Renal pelvis (tissue), 4 donors: Measurements from ENCODE around the gene ZNF516. TPM values are rescaled to one million over a fixed set of nuclear protein-coding genes. Genes with fewer than 3 reads are reported as not detected.

Experiments used
- DNase-seq: peaks from one replicate; pipeline ENCODE4 v3.0.0-alpha.2; 2013
- polyA plus RNA-seq, 3 donors: library from polyadenylated mRNA; unstranded; fragments of 120-200 nt; gene quantifications; one replicate each; pipeline ENCODE4 v1.2.1, GENCODE V29; 2013; ENCODE audit not compliant: insufficient read length in 3 of 3

Gene ZNF516
- polyA plus RNA-seq, 3 donors, result 41.2 to 58.4 (median 42.6) TPM

DNA sequence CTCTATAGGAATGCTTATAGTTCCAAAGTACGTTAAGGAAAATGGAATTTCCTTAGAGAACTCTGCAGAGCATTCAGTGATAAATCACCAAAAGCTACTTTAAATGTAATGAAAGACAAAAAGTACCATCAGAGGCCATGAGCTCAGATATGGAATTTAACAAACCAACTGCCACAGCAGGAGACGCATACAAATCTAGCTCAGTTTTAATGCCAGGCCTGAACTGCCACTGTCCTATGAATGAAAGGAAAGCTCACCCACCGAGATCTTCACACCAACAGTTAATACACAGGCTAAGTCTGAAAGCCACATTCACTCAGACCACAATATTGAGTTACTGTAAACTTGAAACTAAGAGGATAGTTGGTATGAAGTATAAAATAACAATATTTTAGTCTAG, 126.8 kb downstream of the ZNF516 start:
- no peak for DNase-seq

DNA sequence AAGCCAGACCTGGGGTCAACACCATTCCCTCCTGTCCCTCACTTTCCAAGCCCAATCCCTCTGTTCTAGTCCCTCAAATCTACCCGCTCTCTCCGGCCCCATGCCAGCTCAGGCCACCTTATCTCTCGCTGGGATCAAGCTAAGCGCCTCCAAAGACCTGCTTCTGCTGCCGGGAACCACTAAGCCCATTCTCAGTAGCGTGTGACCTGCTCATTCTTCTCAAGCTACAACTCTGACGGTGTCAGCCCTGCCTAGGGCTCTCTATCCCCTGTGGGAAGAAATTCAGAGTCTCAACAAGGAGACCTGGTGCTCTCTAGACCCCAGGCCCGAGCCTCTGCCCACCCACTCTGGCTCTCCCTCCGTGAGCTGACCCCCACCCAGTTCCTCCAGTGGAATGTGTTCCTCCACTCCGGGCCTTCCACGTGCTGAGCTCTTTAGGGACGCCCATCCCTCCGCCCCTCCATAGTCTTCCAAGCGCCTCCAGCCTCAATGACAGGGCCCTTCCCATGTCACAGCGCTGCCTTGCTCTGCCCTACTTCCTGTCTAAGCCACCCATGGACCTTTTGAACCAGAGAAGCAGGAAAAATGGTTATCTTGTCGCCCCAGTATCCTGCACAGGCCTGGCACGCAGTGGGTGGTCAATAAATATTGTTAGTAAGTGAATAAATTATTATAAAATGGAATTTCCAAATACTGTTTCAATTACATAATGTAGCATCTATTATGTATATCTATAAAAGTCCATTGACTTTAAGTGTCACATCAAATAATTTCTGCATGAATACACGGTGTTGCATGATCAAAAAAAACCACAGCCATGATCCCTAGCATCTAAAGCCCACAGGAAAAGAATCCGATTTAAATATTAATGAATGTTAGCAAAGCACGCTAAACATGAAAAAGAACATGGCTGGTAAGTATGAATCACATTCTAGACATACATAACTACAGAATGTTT, 127.6 kb downstream of the ZNF516 start:
- DNase-seq, result no peak

DNA sequence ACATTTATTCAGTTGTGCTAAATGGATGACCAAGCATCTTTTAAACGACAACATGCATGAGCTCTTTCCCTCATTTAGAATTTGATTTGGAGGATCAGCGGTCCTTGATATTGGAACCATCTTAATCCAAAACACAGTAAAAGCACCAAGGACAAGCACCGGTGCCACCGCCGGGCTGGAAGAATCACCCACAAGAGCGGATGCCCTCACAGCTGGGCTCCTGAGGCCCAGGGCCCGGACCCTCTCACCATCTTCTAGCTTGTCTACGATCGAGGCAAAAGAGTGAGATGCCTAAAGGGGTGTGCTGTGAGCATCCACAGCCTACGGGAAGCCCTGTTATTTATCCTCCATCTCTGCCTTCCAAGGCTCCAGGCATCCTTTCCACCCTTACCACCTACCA, 129.5 kb downstream of the ZNF516 start:
- DNase-seq, result no peak

DNA sequence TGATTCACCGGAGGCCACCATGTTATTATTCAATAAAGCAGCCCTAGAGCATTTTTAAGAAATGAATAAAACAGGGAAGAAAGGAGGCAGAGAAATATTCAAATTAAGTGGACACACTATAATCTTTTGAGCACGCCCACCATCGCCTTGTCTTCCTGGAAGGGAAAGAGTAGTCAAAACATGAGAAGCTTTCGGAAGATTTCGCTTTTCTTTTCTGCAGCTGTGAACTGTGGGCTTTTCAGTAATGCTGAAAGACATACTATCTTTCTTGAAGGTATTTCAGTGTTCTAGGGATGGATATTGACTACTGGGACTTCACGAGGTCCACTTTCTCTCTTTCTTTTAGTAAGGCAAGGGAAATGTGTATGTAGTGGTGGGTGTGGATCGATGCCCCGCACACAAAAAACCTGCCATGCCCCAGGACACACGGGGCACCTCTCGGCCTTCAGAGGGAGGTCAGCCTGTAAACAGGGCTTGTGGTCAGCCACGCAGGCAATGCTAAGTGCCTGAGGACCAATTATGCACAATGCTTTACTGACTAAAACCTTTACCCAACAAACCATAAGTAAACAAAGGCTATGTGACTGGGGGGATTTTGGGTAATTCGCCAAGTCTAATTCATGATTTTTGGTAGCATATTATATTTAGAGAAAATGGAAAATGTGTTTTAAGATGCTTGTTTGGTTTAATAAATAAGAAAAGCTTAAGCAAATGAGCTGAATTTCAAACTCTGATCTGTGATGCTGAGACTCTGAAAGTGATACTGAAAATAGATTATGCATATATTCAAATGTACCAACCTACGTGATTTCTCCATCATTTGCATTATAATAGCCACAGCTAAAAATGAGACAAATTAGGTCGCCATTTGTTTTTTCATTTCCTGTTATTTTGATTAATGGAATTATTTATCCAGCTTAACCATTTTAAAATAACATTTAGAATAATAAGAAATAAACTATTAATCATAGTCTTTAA, 130.5 kb downstream of the ZNF516 start:
- no peak for DNase-seq

DNA sequence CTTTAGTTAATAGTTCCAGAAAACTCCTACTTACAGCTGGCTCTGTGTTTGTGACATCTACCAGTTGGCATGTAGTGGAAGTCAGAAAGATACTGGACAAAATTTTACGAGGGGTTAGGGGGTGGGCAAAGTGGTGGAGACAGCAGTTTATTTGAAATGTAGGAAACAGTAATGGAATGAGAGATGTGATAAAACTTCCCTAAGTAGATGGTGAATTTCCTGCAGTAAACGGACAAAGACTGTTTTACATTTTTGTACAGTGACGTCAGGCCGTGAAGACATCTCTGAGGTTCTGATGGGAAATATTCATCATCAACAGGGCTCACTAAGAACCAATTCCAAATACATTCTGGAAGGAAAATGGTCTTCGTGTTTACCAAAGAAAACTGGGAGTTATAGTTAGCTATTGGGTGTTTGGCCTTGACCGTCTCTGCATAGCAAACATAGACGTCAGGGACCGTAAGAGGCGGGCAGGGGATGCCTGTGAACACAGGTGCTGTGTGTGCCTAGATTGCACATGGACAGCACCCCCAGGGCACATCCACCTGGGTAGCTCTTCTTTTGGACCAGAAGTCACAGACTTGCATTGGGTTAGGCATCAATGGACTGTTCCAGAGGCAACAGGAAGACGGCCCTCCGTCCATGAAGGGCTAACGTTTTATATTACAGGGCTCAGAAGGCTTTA, 131.5 kb downstream of the ZNF516 start:
- no peak for DNase-seq

DNA sequence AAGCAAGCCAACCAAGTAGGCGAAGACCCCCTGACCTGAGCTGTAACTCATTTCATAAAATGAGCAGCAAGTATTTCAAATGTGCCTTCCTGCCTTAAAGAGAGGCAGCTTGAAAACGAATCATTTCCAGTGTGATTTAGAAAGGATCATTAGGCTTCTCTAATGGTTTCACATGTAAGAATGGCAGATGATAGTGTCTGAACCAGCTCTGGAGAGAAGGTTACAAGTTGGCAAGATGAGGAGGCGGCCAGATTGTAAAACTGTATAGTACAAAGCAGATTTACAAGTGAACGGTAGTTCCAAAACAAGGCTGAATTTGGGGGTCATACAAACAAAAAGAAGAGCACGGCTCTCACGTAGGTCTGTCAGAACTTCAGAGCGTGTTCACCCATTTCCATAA, 132.4 kb downstream of the ZNF516 start:
- DNase-seq, result no peak

DNA sequence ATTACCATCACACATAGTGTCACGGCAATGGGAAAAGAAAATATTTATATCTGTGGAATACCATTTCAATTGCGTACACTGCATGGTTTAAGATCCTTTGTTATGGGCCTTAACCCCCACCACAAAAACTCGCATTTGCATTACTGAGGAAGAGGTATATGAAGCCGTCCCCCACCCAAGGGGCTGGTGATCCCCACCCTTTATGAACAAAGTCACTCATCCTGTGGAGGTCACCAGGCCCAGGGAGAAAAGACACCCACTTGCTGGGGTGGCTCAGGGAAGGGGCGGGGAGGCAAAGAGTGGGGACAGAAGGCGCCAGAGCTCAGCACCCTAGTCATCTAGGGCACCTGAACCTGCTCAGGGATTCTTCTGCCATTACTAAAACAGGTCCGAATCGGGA, 133.8 kb downstream of the ZNF516 start:
- DNase-seq, result no peak

DNA sequence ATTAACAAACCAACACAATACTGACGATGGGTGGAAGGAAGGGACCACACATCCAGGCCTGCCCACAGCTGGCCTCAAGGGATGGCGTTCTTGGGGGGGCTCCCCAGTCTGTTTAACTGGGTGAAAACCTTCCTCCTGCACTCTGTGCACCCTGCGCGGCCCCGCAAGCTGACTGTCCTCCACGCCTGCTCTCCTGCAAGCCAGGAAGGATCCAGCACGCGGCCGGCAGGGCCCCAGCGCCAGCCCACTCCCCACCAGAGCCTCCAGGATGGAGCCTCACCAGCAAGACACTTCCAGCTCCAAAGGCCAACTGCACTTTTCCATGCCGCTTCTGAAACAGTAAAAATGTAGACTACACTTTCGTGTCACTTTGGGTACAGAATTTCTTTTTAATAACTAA, 135.1 kb downstream of the ZNF516 start:
- DNase-seq, result no peak

DNA sequence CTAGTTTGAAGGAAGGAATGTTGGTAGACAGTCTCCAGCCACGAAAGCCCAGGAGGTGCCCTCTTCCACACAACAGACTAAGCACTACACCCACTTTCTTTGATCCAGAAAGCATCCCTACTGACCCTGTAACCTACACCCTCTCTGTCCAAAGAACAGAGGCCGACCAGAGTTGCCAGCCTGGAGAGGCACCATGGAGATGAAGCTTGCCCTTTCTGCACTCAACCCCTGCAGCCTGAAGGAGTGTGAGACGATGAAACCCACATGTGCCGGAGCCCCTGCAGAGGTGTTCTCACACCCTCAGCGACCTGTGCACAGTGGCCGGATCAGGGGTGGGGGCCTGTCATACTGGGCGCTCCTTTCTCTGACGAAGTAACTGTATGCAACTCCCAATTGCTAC, 136.3 kb downstream of the ZNF516 start:
- no peak for DNase-seq

DNA sequence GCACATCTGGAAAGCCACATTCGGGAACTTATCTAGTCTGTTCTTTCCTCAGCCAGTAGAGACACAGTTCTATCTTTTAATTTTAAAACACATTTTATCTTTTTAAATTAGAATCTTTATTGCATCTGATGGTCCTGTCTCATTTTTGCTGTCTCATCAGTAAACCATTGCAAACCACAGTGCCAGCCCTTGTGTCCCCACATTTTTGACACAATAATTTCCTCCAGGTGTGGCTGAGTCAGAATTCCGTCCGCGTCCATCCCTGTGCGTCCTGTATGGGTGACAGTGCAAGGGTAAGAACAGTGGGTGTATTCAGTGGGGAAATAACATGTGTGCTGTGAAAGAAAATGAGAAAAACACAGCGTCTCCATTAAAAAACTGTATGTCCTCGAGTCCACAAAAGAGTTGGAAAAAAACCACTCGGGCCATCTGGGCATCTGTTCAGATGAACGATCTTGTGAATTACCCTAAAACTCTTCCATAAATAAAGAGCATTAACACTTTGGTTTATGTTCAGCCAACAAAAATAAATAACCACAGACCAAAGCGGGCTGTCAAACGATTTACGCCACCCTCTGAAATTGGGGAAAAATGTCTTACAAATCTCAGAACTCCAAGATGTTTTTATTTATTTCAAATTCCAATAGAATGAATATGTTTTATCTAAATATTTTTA, 137.3 kb downstream of the ZNF516 start:
- no peak for DNase-seq

DNA sequence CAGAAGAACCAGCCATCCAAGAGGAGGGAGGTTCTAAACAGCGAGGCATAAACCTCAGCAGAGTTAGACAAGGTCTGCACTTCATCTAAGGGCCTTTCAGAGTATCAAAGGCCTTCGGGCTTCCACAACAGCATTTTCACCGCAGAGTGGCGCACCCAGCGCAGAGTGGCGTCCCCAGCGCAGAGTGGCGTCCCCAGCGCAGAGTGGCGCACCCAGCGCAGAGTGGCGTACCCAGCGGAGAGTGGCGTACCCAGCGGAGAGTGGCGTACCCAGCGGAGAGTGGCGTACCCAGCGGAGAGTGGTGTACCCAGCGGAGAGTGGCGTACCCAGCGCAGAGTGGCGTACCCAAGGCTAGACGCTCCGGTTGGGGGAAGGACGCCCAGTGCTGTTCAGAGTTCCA, 137.9 kb downstream of the ZNF516 start:
- no peak for DNase-seq

DNA sequence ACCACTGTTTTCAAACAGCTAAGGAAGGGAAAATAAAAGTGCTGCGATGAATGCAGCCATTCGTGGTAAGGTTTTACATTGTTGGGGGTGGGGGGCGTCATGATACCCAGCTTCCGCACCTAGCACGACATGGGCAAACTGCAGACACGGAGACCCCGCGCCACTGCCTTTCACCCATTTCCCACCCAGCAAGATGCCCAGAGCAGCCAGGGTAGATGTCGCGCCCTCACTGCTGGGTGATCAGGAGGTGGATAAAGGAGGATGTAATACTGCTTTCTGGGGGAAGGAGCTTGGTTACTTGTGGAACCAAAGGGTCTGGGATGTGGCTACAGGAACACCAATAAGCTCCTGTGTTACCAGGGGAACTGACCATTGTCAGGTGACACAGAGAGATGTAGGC, 138.4 kb downstream of the ZNF516 start:
- no peak for DNase-seq

DNA sequence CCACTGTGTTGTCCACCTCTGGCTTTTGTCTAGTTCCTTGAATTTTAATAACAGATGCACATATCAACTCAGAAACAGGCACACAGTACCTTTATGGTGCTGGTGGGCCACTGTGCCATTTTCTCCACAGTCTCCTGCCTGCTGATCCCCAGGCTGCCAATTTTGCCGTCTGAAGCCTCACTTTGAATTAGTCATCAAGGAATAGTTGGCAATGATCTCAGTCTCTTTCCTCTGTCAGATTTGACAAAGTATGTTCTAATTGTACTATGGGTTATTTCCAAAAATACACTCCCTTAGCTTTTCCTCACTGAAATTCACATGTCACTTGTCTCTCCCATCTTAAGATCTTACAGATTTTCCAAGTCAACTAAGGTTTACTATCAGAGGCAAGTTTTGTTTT, 140.7 kb downstream of the ZNF516 start:
- no peak for DNase-seq

DNA sequence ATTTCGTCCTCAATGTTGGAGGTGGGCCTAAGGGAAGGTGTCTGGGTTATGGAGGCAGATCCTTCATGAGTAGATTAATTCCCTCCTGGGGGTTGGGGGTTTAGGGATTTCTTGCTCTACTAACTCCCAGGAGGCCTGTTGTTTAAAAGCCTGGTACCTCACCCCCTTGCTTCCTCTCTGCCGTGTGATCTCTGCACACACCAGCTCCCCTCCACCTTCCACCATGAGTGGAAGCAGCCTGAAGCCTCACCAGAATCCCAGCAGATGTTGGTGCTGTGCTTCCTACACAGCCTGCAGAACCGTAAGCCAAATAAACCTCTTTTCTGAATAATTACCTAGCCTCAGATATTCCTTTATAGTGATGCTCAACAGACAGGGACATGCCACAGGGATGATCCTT, 141.5 kb downstream of the ZNF516 start:
- DNase-seq, result no peak

DNA sequence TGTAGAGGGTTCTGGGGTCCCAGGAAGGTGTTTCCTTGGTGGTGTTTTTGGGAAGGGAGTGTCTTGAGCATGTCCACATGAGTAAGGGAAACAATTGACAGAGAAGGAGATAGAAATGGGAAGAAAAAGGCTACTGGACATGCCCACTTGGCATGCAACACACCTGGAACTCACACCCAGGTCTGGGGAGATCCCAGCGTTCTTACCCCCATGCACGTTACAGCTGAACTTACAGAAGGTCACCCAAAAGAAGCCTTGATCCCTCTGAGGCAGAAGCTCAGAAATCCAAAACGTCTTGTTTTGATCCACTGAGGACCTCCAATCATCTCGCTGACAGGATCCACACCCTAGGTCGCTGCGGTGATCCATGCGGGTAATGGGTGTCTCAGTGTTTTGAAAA, 142.0 kb downstream of the ZNF516 start:
- DNase-seq, result no peak

DNA sequence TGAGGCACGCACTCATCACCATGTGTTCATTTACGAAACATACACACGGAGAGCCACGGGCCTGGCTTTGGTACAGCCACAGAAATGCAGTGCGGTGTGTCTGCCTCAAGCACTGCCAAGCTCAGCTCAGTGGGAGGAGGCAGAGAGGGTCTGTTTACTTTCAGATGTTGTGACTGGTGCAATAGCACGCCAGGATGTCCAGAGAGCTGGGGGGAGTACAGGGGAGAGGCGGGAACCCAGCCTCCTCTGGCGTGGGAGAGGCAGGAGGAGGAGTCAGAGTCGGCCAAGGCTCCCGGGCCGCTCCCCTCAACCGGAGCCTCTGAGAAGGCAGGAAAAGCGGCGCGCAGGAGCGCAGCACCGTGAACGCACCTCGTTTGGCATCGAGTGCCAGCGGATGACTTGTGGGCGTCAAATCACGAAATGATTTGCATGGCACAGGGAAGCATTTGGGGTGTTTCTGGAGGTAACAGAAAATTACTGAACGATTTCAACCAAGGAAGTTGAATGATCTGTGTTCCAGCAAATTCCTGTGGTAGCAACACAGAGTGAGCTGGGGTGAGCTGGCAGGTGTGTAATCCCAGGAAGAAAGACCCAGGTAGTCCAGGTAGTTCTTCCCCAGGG, 143.0 kb downstream of the ZNF516 start:
- DNase-seq, result peak; percentile 85

DNA sequence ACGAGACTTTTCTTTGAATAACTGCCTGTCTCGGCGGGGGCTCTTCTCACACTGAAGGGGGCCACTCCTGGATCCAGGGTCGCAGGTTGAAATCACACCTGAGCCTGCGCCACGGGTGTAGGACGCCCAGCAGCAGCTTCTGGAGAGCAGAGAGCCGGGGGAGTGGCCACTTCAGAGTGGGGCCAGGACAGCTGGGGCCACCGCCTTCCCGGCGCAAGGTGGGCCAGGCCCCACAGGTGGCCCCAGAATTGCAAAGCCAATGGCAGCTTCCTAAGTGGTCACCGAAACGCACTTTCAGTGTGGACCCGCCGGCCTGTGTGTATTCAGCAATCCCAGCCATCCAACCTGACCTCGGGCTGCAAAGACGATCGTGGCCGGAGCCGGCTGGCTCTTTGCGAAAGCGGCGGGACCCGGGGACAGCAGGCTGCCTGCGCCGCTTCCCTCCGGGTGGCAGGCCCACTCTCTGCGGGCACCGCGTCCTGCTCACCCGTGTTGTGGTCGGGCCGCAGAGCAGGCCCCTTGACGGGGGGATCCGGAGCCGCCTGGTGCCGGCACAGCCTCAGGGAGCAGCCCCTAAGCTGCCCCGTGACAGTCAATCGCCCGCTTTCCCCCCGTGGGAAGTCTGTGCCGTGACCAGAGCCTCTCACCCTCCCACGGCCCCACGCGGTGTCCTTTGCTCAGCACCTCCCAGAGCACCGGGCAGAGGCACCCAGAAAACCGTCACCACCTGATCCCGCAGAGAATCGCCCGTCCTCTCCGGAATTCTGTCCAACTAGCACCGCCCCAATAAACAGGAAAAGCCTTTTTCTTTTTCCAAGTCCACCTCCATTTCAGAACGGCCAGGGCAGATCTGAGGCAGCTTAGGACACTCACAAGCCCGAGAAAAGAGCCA, 144.7 kb downstream of the ZNF516 start:
- DNase-seq, result no peak

DNA sequence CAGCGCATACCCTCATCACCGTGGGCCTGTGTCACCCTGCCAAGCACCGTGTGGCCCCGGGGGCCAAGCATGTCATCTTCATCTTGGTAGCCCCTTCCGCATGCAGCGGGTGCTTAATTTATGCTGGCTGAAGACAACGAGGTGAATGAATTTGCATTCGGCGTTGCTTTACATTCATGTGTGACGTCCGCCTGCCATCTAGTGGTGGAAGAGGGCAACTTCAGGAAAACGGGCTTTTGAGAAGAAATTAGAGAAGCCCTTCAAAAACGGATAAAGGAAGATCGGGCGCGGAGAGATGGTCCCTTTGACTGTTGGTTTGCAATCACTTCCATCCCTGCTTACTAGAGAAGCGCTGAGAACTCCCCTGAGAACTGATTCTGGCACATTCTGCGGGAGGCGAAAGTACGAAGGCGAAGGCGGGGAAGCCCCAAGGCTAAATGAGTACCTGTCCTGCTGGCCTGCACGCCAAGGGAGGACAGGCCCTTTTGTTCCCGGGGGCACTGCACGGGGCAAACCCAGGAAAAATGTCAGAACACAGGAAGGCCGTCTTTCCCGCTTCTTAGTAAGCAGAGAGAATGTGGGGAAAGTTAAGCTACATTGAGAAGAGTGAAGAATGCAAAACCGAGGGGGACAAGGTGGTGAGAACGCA, 145.9 kb downstream of the ZNF516 start:
- peak; percentile 73 for DNase-seq
